Natural killer cell (primary cell): Measurements from ENCODE around the gene SLC5A2. TPM values are rescaled to one million over a fixed set of nuclear protein-coding genes. Genes with fewer than 3 reads are reported as not detected.
"Not testable (repeated sequence)": the region's sequence is repeated elsewhere in the genome, so short reads cannot be mapped to it uniquely, and the experiment has no call there.

Experiments
- ATAC-seq, 3 donors: fragments of 150-1000 bp in 2 of 3; fragments of 200-7000 bp in 1 of 3; cut with Tn5 transposase; 1 replicate in 1 of 3; 2 replicates in 2 of 3; pipeline ENCODE4 v1.10.0; 2021; ENCODE audit warnings: mild to moderate bottlenecking in 2 of 3, moderate library complexity in 2 of 3
- DNase-seq, 2 donors: peaks; one replicate each; pipeline versions ENCODE4 v3.0.0 to v3.0.0-alpha.2; 2013 to 2021; ENCODE audit warnings: mixed read lengths in 1 of 2
- H3K27ac ChIP-seq: one replicate; pipeline ENCODE4 v1.5.1; 2013; ENCODE audit warnings: mild to moderate bottlenecking, low read length
- H3K27me3 ChIP-seq: one replicate; pipeline ENCODE4 v1.6.1; 2013; ENCODE audit warnings: low read length; ENCODE audit not compliant: control insufficient read depth, insufficient read depth
- H3K36me3 ChIP-seq: one replicate; pipeline ENCODE4 v1.6.1; 2013; ENCODE audit warnings: low read length; ENCODE audit not compliant: control insufficient read depth, insufficient read depth
- H3K4me1 ChIP-seq: one replicate; pipeline ENCODE4 v1.6.1; 2013; ENCODE audit warnings: low read length; ENCODE audit not compliant: control insufficient read depth, insufficient read depth
- H3K4me3 ChIP-seq: one replicate; pipeline ENCODE4 v1.5.1; 2013; ENCODE audit warnings: low read length
- H3K9me3 ChIP-seq: one replicate; pipeline ENCODE4 v1.6.1; 2013; ENCODE audit warnings: low read length; ENCODE audit not compliant: control insufficient read depth, insufficient read depth
- H3K27ac Mint-ChIP-seq, 2 donors: one replicate each; pipeline ENCODE4 v1.8.0; 2022; ENCODE audit warnings: mild to moderate bottlenecking in 2 of 2, mixed read lengths in 2 of 2, moderate library complexity in 1 of 2
- H3K27me3 Mint-ChIP-seq, 2 donors: one replicate each; pipeline ENCODE4 v1.8.0; 2022; ENCODE audit warnings: low read depth in 2 of 2, mixed read lengths in 2 of 2
- H3K36me3 Mint-ChIP-seq: one replicate; pipeline ENCODE4 v1.8.0; 2022; ENCODE audit warnings: mixed read lengths
- H3K4me1 Mint-ChIP-seq, 2 donors: one replicate each; pipeline ENCODE4 v1.8.0; 2022; ENCODE audit warnings: mixed read lengths in 2 of 2
- H3K4me3 Mint-ChIP-seq: one replicate; pipeline ENCODE4 v1.8.0; 2022; ENCODE audit warnings: mild to moderate bottlenecking, moderate library complexity, mixed read lengths
- H3K9me3 Mint-ChIP-seq, 2 donors: one replicate each; pipeline ENCODE4 v1.8.0; 2022; ENCODE audit warnings: mixed read lengths in 2 of 2
- WGBS: methylation state at CpG from one replicate; pipeline ENCODE4 v1.1.7; 2013; ENCODE audit warnings: missing lambda C conversion rate; ENCODE audit not compliant: insufficient coverage; 5-methylcytosine and 5-hydroxymethylcytosine counted together
- intact Hi-C: fragments of 100-400 bp; cut with micrococcal nuclease; formaldehyde crosslinking; loops from one replicate; pipeline ENCODE4 v1.14.2; 2022
- total RNA-seq, 4 donors: library from RNA; stranded (reverse); fragments of 120-200 nt in 1 of 4; gene quantifications; one replicate each; pipeline versions ENCODE4 v1.2.3 to v1.2.4, GENCODE V29; 2013 to 2022
- TF ChIP-seq, protein P1 (sequence below): fragments of 200-600 bp; IDR thresholded peaks from one replicate; pipeline ENCODE4 v1.8.0; 2022; ENCODE audit warnings: antibody characterized with exemption

Gene SLC5A2
- total RNA-seq, 3 donors from 2014 or later (not counting 1 experiment from before 2014, with no cell fraction given): 0.20 to 0.96 TPM; not detected in 1

DNA sequence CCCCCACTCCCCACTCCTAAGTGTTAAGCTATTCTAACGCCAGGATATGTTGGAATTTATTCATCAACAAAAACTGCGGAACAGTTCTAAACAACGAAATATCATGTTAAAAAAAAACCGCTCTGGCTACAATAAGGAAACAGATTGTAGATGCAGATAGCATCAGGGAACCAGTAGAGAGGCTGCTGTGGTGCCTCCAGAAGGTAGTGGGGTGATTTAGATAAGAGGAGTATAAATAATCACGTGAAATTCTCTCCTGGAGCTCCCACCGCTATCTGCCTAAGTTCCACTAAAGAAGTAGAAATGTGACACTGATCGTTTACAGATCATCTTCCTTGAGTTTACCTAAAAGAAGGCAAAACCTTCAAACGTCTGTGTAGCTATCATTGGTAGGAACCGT lies 52.8 kb downstream of the SLC5A2 start:
- no peak overlapping the region for H3K4me3 ChIP-seq
- no peak overlapping the region for H3K27ac ChIP-seq
- Mint-ChIP-seq H3K4me1 (peaks cover 0 to 5% of the 10 kb centered on the region in 2 donors), H3K9me3 (no peaks in the 10 kb centered on the region), H3K36me3 (no peaks in the 10 kb centered on the region), H3K27ac (no peak overlapping the region), H3K27me3 (peaks cover 32 to 37% of the 10 kb centered on the region in 2 donors), H3K4me3 (no peak overlapping the region)
- intact Hi-C loops: no loop called here
- ATAC-seq (no peak), DNase-seq (no peak)
- 8% methylated on average over 8 of the region's 9 CpGs for WGBS
- H3K36me3 ChIP-seq: no peaks in the 10 kb centered on the region
- peaks cover 2% of the 10 kb centered on the region for H3K4me1 ChIP-seq
- peaks cover 20% of the 10 kb centered on the region for H3K27me3 ChIP-seq
- TF ChIP-seq, protein P1, sequence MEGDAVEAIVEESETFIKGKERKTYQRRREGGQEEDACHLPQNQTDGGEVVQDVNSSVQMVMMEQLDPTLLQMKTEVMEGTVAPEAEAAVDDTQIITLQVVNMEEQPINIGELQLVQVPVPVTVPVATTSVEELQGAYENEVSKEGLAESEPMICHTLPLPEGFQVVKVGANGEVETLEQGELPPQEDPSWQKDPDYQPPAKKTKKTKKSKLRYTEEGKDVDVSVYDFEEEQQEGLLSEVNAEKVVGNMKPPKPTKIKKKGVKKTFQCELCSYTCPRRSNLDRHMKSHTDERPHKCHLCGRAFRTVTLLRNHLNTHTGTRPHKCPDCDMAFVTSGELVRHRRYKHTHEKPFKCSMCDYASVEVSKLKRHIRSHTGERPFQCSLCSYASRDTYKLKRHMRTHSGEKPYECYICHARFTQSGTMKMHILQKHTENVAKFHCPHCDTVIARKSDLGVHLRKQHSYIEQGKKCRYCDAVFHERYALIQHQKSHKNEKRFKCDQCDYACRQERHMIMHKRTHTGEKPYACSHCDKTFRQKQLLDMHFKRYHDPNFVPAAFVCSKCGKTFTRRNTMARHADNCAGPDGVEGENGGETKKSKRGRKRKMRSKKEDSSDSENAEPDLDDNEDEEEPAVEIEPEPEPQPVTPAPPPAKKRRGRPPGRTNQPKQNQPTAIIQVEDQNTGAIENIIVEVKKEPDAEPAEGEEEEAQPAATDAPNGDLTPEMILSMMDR: no peak
- no peaks in the 10 kb centered on the region for H3K9me3 ChIP-seq

DNA sequence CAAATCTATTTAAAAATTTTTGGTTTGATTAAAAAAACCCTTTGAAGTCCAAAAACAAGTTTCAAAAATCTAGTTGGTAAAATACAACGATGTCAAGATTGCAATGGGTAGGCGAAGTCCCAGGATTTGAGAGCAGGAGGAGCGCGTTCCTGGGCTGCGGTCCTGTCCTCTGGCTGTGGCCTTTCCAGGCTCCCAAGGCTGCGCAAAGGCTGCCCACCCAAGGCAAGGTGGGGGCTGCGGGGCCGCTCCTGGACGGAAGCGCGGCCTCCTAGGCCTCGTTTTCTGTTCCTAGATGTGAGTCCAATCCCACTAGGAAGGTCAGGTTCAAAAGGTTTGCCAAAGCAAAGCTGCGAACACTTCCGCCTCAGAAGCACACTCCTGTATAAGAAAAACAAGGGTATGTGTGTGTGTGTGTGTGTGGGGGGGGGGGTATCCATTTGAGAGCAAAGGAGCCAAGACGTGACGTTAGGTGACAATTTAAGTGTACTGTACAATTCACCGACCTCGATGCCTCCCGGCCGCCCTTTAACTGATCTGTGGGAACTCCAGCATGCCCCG lies 54.0 kb downstream of the SLC5A2 start:
- H3K27me3 Mint-ChIP-seq: peaks cover 34 to 45% of the 10 kb centered on the region in 2 donors
- TF ChIP-seq, protein P1: no peak
- peaks cover 20% of the 10 kb centered on the region for H3K27me3 ChIP-seq

DNA sequence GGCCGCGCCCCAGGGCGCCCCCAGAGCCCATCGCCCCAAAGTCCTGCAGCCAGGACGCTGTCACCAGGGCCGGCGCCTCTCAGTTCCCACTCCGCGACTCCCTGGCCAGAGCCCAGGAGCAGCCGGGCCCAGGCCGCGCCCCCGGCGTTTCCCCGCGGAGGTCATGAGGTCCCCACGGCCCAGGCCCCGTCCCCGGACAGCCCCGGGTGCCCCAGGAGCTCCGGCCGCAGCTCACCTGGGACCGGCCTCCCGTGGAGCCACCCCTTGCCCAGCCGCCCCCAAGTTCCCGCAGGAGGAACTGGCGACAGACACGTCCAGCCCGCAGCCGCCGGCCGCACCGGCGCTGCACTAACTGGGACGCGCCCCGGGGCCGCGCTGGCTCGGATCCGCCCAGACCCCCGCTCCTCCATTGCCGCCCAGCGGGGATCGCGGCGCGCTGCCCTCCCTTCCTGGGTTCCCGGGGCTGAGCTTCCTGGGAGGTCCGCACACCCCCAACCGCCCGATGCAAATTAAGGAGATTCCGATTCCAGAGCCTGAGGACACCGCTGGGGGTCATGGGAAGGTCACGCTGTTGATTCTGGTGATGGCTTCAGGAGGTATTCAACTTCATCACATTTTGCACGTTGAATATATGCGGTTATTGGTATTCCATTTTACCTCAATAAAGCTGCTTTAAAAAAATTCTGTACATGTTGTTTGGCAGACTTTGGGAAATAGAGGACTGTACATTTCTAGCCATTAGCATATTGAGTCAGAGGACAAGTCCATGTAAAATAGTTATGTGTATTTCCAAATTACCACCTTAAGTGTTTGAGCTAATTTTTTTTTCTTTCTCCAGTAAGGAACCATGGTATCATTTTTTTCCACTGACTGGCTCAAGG lies 54.7 kb downstream of the SLC5A2 start:
- Histone ChIP-seq H3K4me3 (no peak overlapping the region), H3K27me3 (peaks cover 20% of the 10 kb centered on the region), H3K36me3 (no peaks in the 10 kb centered on the region), H3K9me3 (peaks cover 3% of the 10 kb centered on the region), H3K4me1 (peaks cover 2% of the 10 kb centered on the region), H3K27ac (no peak overlapping the region)
- TF ChIP-seq, protein P1: no peak
- 13% methylated on average over 56 of the region's 57 CpGs for WGBS
- H3K9me3 Mint-ChIP-seq: peaks cover 0 to 4% of the 10 kb centered on the region in 2 donors
- no peaks in the 10 kb centered on the region for H3K36me3 Mint-ChIP-seq
- DNase-seq (no peak), ATAC-seq (peak in 1 of 3 donors; percentile 13)
- H3K27ac Mint-ChIP-seq: no peak overlapping the region
- H3K4me1 Mint-ChIP-seq: peaks cover 0 to 5% of the 10 kb centered on the region in 2 donors
- H3K4me3 Mint-ChIP-seq: no peak overlapping the region
- peaks cover 38 to 53% of the 10 kb centered on the region in 2 donors for H3K27me3 Mint-ChIP-seq
- intact Hi-C loops: no loop called here

More for the DNA sequence above, 54.0 kb downstream of the SLC5A2 start:
- DNase-seq: no peak
- WGBS: 81% methylated on average over 21 of the region's 21 CpGs
- intact Hi-C loops: no loop called here
- Histone ChIP-seq H3K4me1 (peaks cover 2% of the 10 kb centered on the region), H3K36me3 (no peaks in the 10 kb centered on the region), H3K4me3 (no peak overlapping the region), H3K9me3 (no peaks in the 10 kb centered on the region), H3K27ac (no peak overlapping the region)
- H3K36me3 Mint-ChIP-seq: no peaks in the 10 kb centered on the region
- ATAC-seq: no peak
- H3K27ac Mint-ChIP-seq: no peak overlapping the region
- H3K9me3 Mint-ChIP-seq: no peaks in the 10 kb centered on the region
- no peak overlapping the region for H3K4me3 Mint-ChIP-seq
- peaks cover 0 to 5% of the 10 kb centered on the region in 2 donors for H3K4me1 Mint-ChIP-seq

DNA sequence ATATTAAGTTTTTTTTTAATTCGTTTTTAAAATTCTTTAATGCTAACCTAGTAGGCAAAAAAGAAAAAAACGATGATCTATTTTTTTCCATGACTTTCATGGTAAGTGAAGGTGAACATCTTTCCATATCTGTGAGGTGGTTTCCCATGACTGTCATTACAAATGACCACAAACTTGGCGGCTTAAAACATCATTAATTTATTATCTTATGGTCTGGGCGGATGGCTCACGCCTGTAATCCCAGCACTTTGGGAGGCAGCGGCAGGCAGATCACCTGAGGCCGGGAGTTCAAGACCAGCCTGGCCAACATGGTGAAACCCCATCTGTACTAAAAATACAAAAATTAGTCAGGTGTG lies 55.3 kb downstream of the SLC5A2 start:
- H3K4me1 Mint-ChIP-seq, H3K36me3 Mint-ChIP-seq, H3K27ac ChIP-seq, ATAC-seq, H3K4me3 ChIP-seq, H3K4me1 ChIP-seq, H3K9me3 Mint-ChIP-seq, H3K9me3 ChIP-seq, H3K27ac Mint-ChIP-seq, DNase-seq, H3K4me3 Mint-ChIP-seq, H3K36me3 ChIP-seq, intact Hi-C loops: not testable (repeated sequence)
- H3K27me3 Mint-ChIP-seq: peaks cover 38 to 54% of the 10 kb centered on the region in 2 donors
- H3K27me3 ChIP-seq: peaks cover 20% of the 10 kb centered on the region
- 87% methylated on average over 5 of the region's 7 CpGs for WGBS

DNA sequence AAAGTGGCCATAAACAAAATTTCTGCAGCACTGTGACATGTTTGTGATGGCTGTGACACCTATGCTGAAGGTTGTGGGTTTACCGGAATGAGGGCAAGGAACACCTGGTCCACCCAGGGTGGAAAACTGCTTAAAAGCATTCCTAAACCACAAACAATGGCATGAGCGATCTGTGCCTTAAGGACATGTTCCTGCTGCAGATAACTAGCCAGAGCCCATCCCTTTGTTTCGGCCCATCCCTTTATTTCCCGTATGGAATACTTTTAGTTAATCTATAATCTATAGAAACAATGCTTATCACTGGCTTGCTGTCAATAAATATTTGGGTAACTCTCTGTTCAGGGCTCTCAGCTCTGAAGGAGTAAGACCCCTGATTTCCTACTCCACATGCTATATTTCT lies 56.8 kb downstream of the SLC5A2 start:
- H3K9me3 ChIP-seq, H3K4me3 Mint-ChIP-seq, intact Hi-C loops, H3K36me3 ChIP-seq, DNase-seq, H3K27ac Mint-ChIP-seq, H3K36me3 Mint-ChIP-seq, H3K4me3 ChIP-seq, H3K4me1 ChIP-seq, H3K27ac ChIP-seq, H3K4me1 Mint-ChIP-seq, ATAC-seq, H3K9me3 Mint-ChIP-seq: not testable (repeated sequence)
- peaks cover 20% of the 10 kb centered on the region for H3K27me3 ChIP-seq
- peaks cover 32 to 56% of the 10 kb centered on the region in 2 donors for H3K27me3 Mint-ChIP-seq
- WGBS: no CpG with 5 or more reads among the region's 4 CpGs
